IMR-90 (cell line): ENCODE results near the gene PTPN5. TPM values are rescaled to one million over a fixed set of nuclear protein-coding genes. Genes with fewer than 3 reads are reported as not detected.

Experiments
- ATAC-seq: fragments of 200-7000 bp; cut with Tn5 transposase; 2 replicates; pipeline ENCODE4 v1.9.1; 2020; ENCODE audit warnings: low read depth, mild to moderate bottlenecking, moderate library complexity
- BruUV-seq: library from RNA; stranded (reverse); fragments of 400-500 nt; replicated peaks from 2 replicates; lab custom pipeline; 2021; lab: Mats Ljungman, UMichigan
- CTCF ChIA-PET: fragments of 300-600 bp; formaldehyde crosslinking; extraction: SDS; loops from one replicate; lab custom pipeline; 2021; ENCODE audit warnings: antibody characterized with exemption; lab: Yijun Ruan, JAX
- POLR2A ChIA-PET: fragments of 300-600 bp; sonication (Branson Sonifier 250); formaldehyde crosslinking; loops from one replicate; lab custom pipeline; 2022; ENCODE audit warnings: antibody characterized with exemption; ENCODE audit not compliant: unreplicated experiment; lab: Charles Lee
- DNase-seq: peaks from one replicate; pipeline ENCODE4 v3.0.0; 2013
- H2AFZ ChIP-seq: replicated peaks from 2 replicates; pipeline ENCODE3; 2013; ENCODE audit warnings: low read length, mild to moderate bottlenecking; ENCODE audit not compliant: poor library complexity
- H2AK5ac ChIP-seq: 2 replicates; pipeline ENCODE4 v1.6.1; 2013; ENCODE audit warnings: low read depth, low read length, inconsistent platforms
- H2AK9ac ChIP-seq: replicated peaks from 2 replicates; pipeline ENCODE3; 2013; ENCODE audit warnings: mild to moderate bottlenecking, low read depth, low read length, moderate library complexity; ENCODE audit not compliant: poor library complexity
- H2BK120ac ChIP-seq: 2 replicates; pipeline ENCODE4 v1.6.1; 2013; ENCODE audit warnings: low read depth, low read length, inconsistent platforms
- H2BK15ac ChIP-seq: 3 replicates; pipeline ENCODE4 v1.6.1; 2013; ENCODE audit warnings: low read depth, low read length, inconsistent platforms
- H2BK20ac ChIP-seq: 2 replicates; pipeline ENCODE4 v1.6.1; 2013; ENCODE audit warnings: low read depth, mild to moderate bottlenecking, inconsistent platforms, low read length, moderate library complexity
- H2BK5ac ChIP-seq: 2 replicates; pipeline ENCODE4 v1.6.1; 2013; ENCODE audit warnings: mild to moderate bottlenecking, low read depth, low read length, inconsistent platforms; ENCODE audit not compliant: poor library complexity, severe bottlenecking
- H3K14ac ChIP-seq: replicated peaks from 2 replicates; pipeline ENCODE4 v1.6.1; 2013; ENCODE audit warnings: low read depth, low read length, inconsistent platforms
- H3K18ac ChIP-seq: 2 replicates; pipeline ENCODE4 v1.6.1; 2013; ENCODE audit warnings: low read depth, low read length, control low read depth
- H3K23ac ChIP-seq: 2 replicates; pipeline ENCODE4 v1.6.1; 2013; ENCODE audit warnings: low read depth, low read length, inconsistent platforms
- H3K27ac ChIP-seq: 2 replicates; pipeline ENCODE4 v1.5.1; 2013; ENCODE audit warnings: mild to moderate bottlenecking, control low read depth, low read length; ENCODE audit not compliant: insufficient read depth
- H3K27me3 ChIP-seq: 2 replicates; pipeline ENCODE4 v1.6.1; 2013; ENCODE audit warnings: low read length; ENCODE audit not compliant: control insufficient read depth, insufficient read depth
- H3K36me3 ChIP-seq: 2 replicates; pipeline ENCODE4 v1.6.1; 2013; ENCODE audit warnings: low read length, mixed read lengths; ENCODE audit not compliant: control insufficient read depth, insufficient read depth
- H3K4ac ChIP-seq: 2 replicates; pipeline ENCODE4 v1.6.1; 2013; ENCODE audit warnings: low read depth, low read length, inconsistent platforms
- H3K4me1 ChIP-seq: 2 replicates; pipeline ENCODE4 v1.6.1; 2013; ENCODE audit warnings: low read length, mixed read lengths; ENCODE audit not compliant: control insufficient read depth, insufficient read depth
- H3K4me2 ChIP-seq: 2 replicates; pipeline ENCODE4 v1.6.1; 2013; ENCODE audit warnings: low read depth, mild to moderate bottlenecking, control low read depth, low read length, moderate library complexity
- H3K4me3 ChIP-seq: 2 replicates; pipeline ENCODE4 v1.5.1; 2013; ENCODE audit warnings: low read depth, mild to moderate bottlenecking, control low read depth, low read length, moderate library complexity; ENCODE audit not compliant: insufficient read depth
- H3K56ac ChIP-seq: 2 replicates; pipeline ENCODE4 v1.6.1; 2013; ENCODE audit warnings: low read length, inconsistent platforms; ENCODE audit not compliant: insufficient read depth; ENCODE audit errors: extremely low read depth
- H3K79me1 ChIP-seq, 2 experiments: 2 replicates each; pipeline ENCODE4 v1.6.1; 2013; ENCODE audit warnings: low read length in 2 of 2, inconsistent platforms in 1 of 2, low read depth in 1 of 2
- H3K9ac ChIP-seq: 2 replicates; pipeline ENCODE4 v1.6.1; 2013; ENCODE audit warnings: low read depth, low read length, control low read depth
- H3K9me1 ChIP-seq: 2 replicates; pipeline ENCODE4 v1.6.1; 2013; ENCODE audit warnings: low read length, inconsistent platforms; ENCODE audit not compliant: insufficient read depth
- H3K9me3 ChIP-seq: 2 replicates; pipeline ENCODE4 v1.6.1; 2013; ENCODE audit warnings: low read length; ENCODE audit not compliant: control insufficient read depth, insufficient read depth
- H4K20me1 ChIP-seq: 2 replicates; pipeline ENCODE4 v1.6.1; 2013; ENCODE audit warnings: low read length, inconsistent platforms; ENCODE audit not compliant: insufficient read depth
- H4K5ac ChIP-seq: 2 replicates; pipeline ENCODE4 v1.6.1; 2013; ENCODE audit warnings: mild to moderate bottlenecking, low read depth, low read length, control low read depth
- H4K8ac ChIP-seq, 2 experiments: 2 replicates each; pipeline ENCODE4 v1.6.1; 2013; ENCODE audit warnings: low read depth in 2 of 2, low read length in 2 of 2, control low read depth in 1 of 2, inconsistent platforms in 1 of 2
- H4K91ac ChIP-seq: 2 replicates; pipeline ENCODE4 v1.6.1; 2013; ENCODE audit warnings: low read depth, low read length, inconsistent platforms; ENCODE audit not compliant: insufficient read depth
- BHLHE40 ChIP-seq: fragments of 150-350 bp; IDR thresholded peaks from 2 replicates; pipeline ENCODE4 v1.6.1; 2016; ENCODE audit warnings: mild to moderate bottlenecking, low read depth, low read length
- CEBPB ChIP-seq: IDR thresholded peaks from 2 replicates; pipeline ENCODE4 v1.6.1; 2012; ENCODE audit warnings: low read depth, low read length, improper control_type of control experiment
- CHD1 ChIP-seq: IDR thresholded peaks from 2 replicates; pipeline ENCODE4 v1.6.1; 2012; ENCODE audit warnings: low read depth, low read length, improper control_type of control experiment
- CTCF ChIP-seq: conservative IDR thresholded peaks from 2 replicates; pipeline ENCODE4 v1.5.1; 2012; ENCODE audit warnings: mild to moderate bottlenecking, low read depth, low read length, improper control_type of control experiment
- ELK1 ChIP-seq: fragments of 150-350 bp; IDR thresholded peaks from 2 replicates; pipeline ENCODE4 v1.6.1; 2016; ENCODE audit warnings: low read depth, mild to moderate bottlenecking, low read length, moderate library complexity, borderline replicate concordance
- FOS ChIP-seq: fragments of 150-350 bp; IDR thresholded peaks from 2 replicates; pipeline ENCODE4 v1.6.1; 2016; ENCODE audit warnings: low read depth, low read length
- MAFK ChIP-seq: IDR thresholded peaks from 2 replicates; pipeline ENCODE4 v1.6.1; 2012; ENCODE audit warnings: low read depth, low read length, improper control_type of control experiment
- MAZ ChIP-seq: IDR thresholded peaks from 2 replicates; pipeline ENCODE4 v1.6.1; 2012; ENCODE audit warnings: low read depth, mild to moderate bottlenecking, low read length, improper control_type of control experiment, moderate library complexity, borderline replicate concordance
- MXI1 ChIP-seq: IDR thresholded peaks from 2 replicates; pipeline ENCODE4 v1.6.1; 2012; ENCODE audit warnings: low read depth, mild to moderate bottlenecking, low read length, moderate library complexity, borderline replicate concordance
- NFE2L2 ChIP-seq: fragments of 150-350 bp; IDR thresholded peaks from 2 replicates; pipeline ENCODE4 v1.6.1; 2016; ENCODE audit warnings: low read depth, mild to moderate bottlenecking, low read length
- POLR2A ChIP-seq: IDR thresholded peaks from 2 replicates; pipeline ENCODE4 v1.6.1; 2012; ENCODE audit warnings: mild to moderate bottlenecking, low read depth, low read length
- RAD21 ChIP-seq: IDR thresholded peaks from 2 replicates; pipeline ENCODE4 v1.6.1; 2012; ENCODE audit warnings: low read length, improper control_type of control experiment
- RCOR1 ChIP-seq: IDR thresholded peaks from 2 replicates; pipeline ENCODE4 v1.6.1; 2012; ENCODE audit warnings: mild to moderate bottlenecking, low read length, improper control_type of control experiment; ENCODE audit not compliant: insufficient replicate concordance
- RFX5 ChIP-seq: IDR thresholded peaks from 2 replicates; pipeline ENCODE4 v1.8.0; 2012; ENCODE audit warnings: low read depth, mild to moderate bottlenecking, low read length, moderate library complexity
- SMC3 ChIP-seq: fragments of 150-350 bp; IDR thresholded peaks from 2 replicates; pipeline ENCODE4 v1.6.1; 2016; ENCODE audit warnings: low read depth, mild to moderate bottlenecking, antibody characterized with exemption, low read length, moderate library complexity
- USF2 ChIP-seq: fragments of 150-350 bp; IDR thresholded peaks from 2 replicates; pipeline ENCODE4 v1.6.1; 2017; ENCODE audit warnings: mild to moderate bottlenecking, antibody characterized with exemption, low read length, low read depth
- WGBS, 2 experiments: methylation state at CpG; one replicate each; pipeline versions ENCODE4 v1.1.5 to v1.1.7; 2013; ENCODE audit warnings: missing lambda C conversion rate in 2 of 2; ENCODE audit not compliant: insufficient read length in 1 of 2; ENCODE audit errors: extremely low coverage in 2 of 2; 5-methylcytosine and 5-hydroxymethylcytosine counted together
- dilution Hi-C: fragments of 300-500 bp; cut with HindIII; formaldehyde crosslinking; loops from one replicate; pipeline ENCODE4 v1.14.3; 2018; ENCODE audit warnings: low sequenced_read_pairs; ENCODE audit not compliant: unreplicated experiment
- in situ Hi-C: fragments of 300-500 bp; cut with MboI; formaldehyde crosslinking; loops from 3 replicates; pipeline ENCODE4 v1.14.3; 2019; ENCODE audit warnings: low sequenced_read_pairs, inconsistent platforms, mixed read lengths
- intact Hi-C: fragments of 100-400 bp; cut with micrococcal nuclease; formaldehyde crosslinking; loops from 2 replicates; pipeline ENCODE4 v1.10.0; 2022
- polyA plus RNA-seq, 3 experiments: library from polyadenylated mRNA; depleted of rRNA; stranded (reverse); fragments of >200 nt; gene quantifications; 2 replicates each; pipeline ENCODE4 v1.2.3, GENCODE V29; 2012; ENCODE audit warnings: low replicate concordance in 1 of 3
- total RNA-seq: library from RNA; depleted of rRNA; stranded (reverse); fragments of >200 nt; gene quantifications from 2 replicates; pipeline ENCODE4 v1.2.3, GENCODE V29; 2012

Gene PTPN5
- total and polyA plus RNA-seq, 2 of the 4 experiments (the other 2 are of a cell fraction), result not detected

- Histone ChIP-seq H2BK120ac (no peak overlapping the region), H4K20me1 (no peaks in the 10 kb centered on the region), H3K36me3 (no peaks in the 10 kb centered on the region), H4K91ac (no peak overlapping the region), H2BK5ac (no peak overlapping the region), H2AK5ac (no peak overlapping the region), H3K27ac (no peak overlapping the region), H3K4me2 (no peak overlapping the region), H3K18ac (no peak overlapping the region), H3K56ac (no peak overlapping the region), H4K5ac (no peak overlapping the region), H2BK15ac (no peak overlapping the region), H3K79me1 (no peaks in the 10 kb centered on the region), H2AK9ac (no peak overlapping the region), H2BK20ac (no peak overlapping the region), H3K4me1 (no peaks in the 10 kb centered on the region), H3K9me3 (no peaks in the 10 kb centered on the region), H3K4ac (no peak overlapping the region), H3K27me3 (peaks cover 5% of the 10 kb centered on the region; the same call in 1 of the 2 replicates), H3K9me1 (no peaks in the 10 kb centered on the region), H2AFZ (no peak overlapping the region), H3K14ac (no peak overlapping the region), H3K9ac (no peak overlapping the region), H3K23ac (no peak overlapping the region), H3K4me3 (no peak overlapping the region), H4K8ac (no peak overlapping the region)
- no CpG with 5 or more reads among the region's 2 CpGs for WGBS, 2 experiments
- CTCF ChIA-PET, result no interaction called here
- TF ChIP-seq ELK1 (no peak), BHLHE40 (no peak), CTCF (no peak), NFE2L2 (no peak), USF2 (no peak), RFX5 (no peak), RAD21 (no peak), MAZ (no peak), POLR2A (no peak), SMC3 (no peak), CHD1 (no peak), RCOR1 (no peak), CEBPB (no peak), FOS (no peak), MAFK (no peak), MXI1 (no peak)
- intact Hi-C loops (no loop called here), in situ Hi-C loops (no loop called here), dilution Hi-C loops (no loop called here)
- no TSS peak for BruUV-seq
- no peak for ATAC-seq
- POLR2A ChIA-PET, result no interaction called here
- DNase-seq, result no peak
Observed at GRCh38 chr11:18756889-18757288, 34.7 kb downstream of the PTPN5 start.
